GM23338 (cell line): ENCODE data around the gene MRPS34. TPM values are rescaled to one million over a fixed set of nuclear protein-coding genes. Genes with fewer than 3 reads are reported as not detected.

ENCODE experiments used
- ATAC-seq: fragments of 200-7000 bp; cut with Tn5 transposase; 3 replicates; pipeline ENCODE4 v1.9.1; 2020
- DNase-seq: peaks from one replicate; pipeline ENCODE4 v3.0.0-alpha.2; 2015; ENCODE audit warnings: low spot score
- H2AFZ ChIP-seq: fragments of 200-600 bp; sonication (generic); 2 replicates; pipeline ENCODE4 v1.8.0; 2016; ENCODE audit warnings: antibody characterized with exemption, mild to moderate bottlenecking, moderate library complexity
- H3F3A ChIP-seq: fragments of 200-600 bp; sonication (generic); replicated peaks from 2 replicates; pipeline ENCODE4 v1.8.0; 2017; ENCODE audit warnings: antibody characterized with exemption, mixed run types, low read depth
- H3K27ac ChIP-seq: fragments of 200-600 bp; sonication (generic); 2 replicates; pipeline ENCODE4 v1.6.1; 2016; ENCODE audit warnings: low read depth
- H3K27me3 ChIP-seq: fragments of 200-600 bp; sonication (generic); 2 replicates; pipeline ENCODE4 v1.8.0; 2016; ENCODE audit warnings: mild to moderate bottlenecking, mixed run types, moderate library complexity; ENCODE audit not compliant: insufficient read depth
- H3K36me3 ChIP-seq: fragments of 200-600 bp; sonication (generic); 2 replicates; pipeline ENCODE4 v1.8.0; 2016; ENCODE audit warnings: mild to moderate bottlenecking; ENCODE audit not compliant: insufficient read depth
- H3K4me1 ChIP-seq: fragments of 200-600 bp; sonication (generic); 2 replicates; pipeline ENCODE4 v1.8.0; 2016; ENCODE audit warnings: mild to moderate bottlenecking, moderate library complexity; ENCODE audit not compliant: insufficient read depth
- H3K4me2 ChIP-seq: fragments of 200-600 bp; sonication (generic); 2 replicates; pipeline ENCODE4 v1.7.1; 2017; ENCODE audit warnings: mixed run types
- H3K4me3 ChIP-seq: fragments of 200-600 bp; sonication (generic); 2 replicates; pipeline ENCODE4 v1.6.1; 2016; ENCODE audit warnings: mixed run types
- H3K79me2 ChIP-seq: fragments of 200-600 bp; sonication (generic); replicated peaks from 2 replicates; pipeline ENCODE4 v1.8.0; 2017; ENCODE audit warnings: mild to moderate bottlenecking; ENCODE audit not compliant: insufficient read depth
- H3K9me2 ChIP-seq: fragments of 200-600 bp; sonication (generic); 2 replicates; pipeline ENCODE4 v1.8.0; 2017; ENCODE audit not compliant: insufficient read depth
- H4K20me1 ChIP-seq: fragments of 200-600 bp; sonication (generic); replicated peaks from 2 replicates; pipeline ENCODE4 v1.8.0; 2017; ENCODE audit warnings: mild to moderate bottlenecking; ENCODE audit not compliant: insufficient read depth
- H3K27ac Mint-ChIP-seq: 2 replicates; pipeline ENCODE4 v1.8.0; 2020; ENCODE audit warnings: inconsistent platforms, mild to moderate bottlenecking, moderate library complexity, mixed read lengths
- H3K27me3 Mint-ChIP-seq: 3 replicates; pipeline ENCODE4 v1.8.0; 2022; ENCODE audit warnings: low read depth, mild to moderate bottlenecking, moderate library complexity, mixed read lengths, inconsistent platforms; ENCODE audit not compliant: insufficient read depth, poor library complexity
- H3K36me3 Mint-ChIP-seq: 3 replicates; pipeline ENCODE4 v1.8.0; 2021; ENCODE audit warnings: low read depth, mild to moderate bottlenecking, inconsistent platforms, moderate library complexity, mixed read lengths
- H3K4me1 Mint-ChIP-seq: 3 replicates; pipeline ENCODE4 v1.8.0; 2020; ENCODE audit warnings: mild to moderate bottlenecking, inconsistent platforms, mixed read lengths
- H3K4me3 Mint-ChIP-seq: 3 replicates; pipeline ENCODE4 v1.8.0; 2021; ENCODE audit warnings: moderate library complexity, mild to moderate bottlenecking, inconsistent platforms, mixed read lengths
- H3K9me3 Mint-ChIP-seq: 3 replicates; pipeline ENCODE4 v1.8.0; 2020; ENCODE audit warnings: moderate library complexity, mild to moderate bottlenecking, inconsistent platforms, mixed read lengths
- CREB1 ChIP-seq: fragments of 250-450 bp; sonication (Bioruptor Pico); IDR thresholded peaks from 2 replicates; pipeline ENCODE4 v1.5.0; 2020; ENCODE audit warnings: low read depth, mild to moderate bottlenecking, moderate library complexity
- EZH2 ChIP-seq: fragments of 200-600 bp; sonication (generic); IDR thresholded peaks from one replicate; pipeline ENCODE4 v1.8.0; 2017; ENCODE audit warnings: antibody characterized with exemption, mild to moderate bottlenecking, low read depth; ENCODE audit not compliant: unreplicated experiment
- EZH2phosphoT487 ChIP-seq: fragments of 200-600 bp; sonication (generic); IDR thresholded peaks from one replicate; pipeline ENCODE4 v1.8.1; 2018; ENCODE audit warnings: antibody characterized with exemption; ENCODE audit not compliant: unreplicated experiment
- JUNB ChIP-seq: IDR thresholded peaks from one replicate; pipeline ENCODE4 v1.6.1; 2016; ENCODE audit warnings: antibody characterized with exemption; ENCODE audit not compliant: unreplicated experiment
- NANOG ChIP-seq: IDR thresholded peaks from 2 replicates; pipeline ENCODE4 v1.6.1; 2016; ENCODE audit warnings: antibody characterized with exemption, borderline replicate concordance
- REST ChIP-seq: IDR thresholded peaks from one replicate; pipeline ENCODE4 v1.6.1; 2018; ENCODE audit warnings: antibody characterized with exemption; ENCODE audit not compliant: unreplicated experiment
- STAT1 ChIP-seq: IDR thresholded peaks from one replicate; pipeline ENCODE4 v1.6.1; 2016; ENCODE audit warnings: antibody characterized with exemption; ENCODE audit not compliant: unreplicated experiment
- ZNF114 ChIP-seq: fragments of 250-450 bp; sonication (Bioruptor Pico); IDR thresholded peaks from 2 replicates; pipeline ENCODE4 v1.5.0; 2020; ENCODE audit warnings: mild to moderate bottlenecking, moderate library complexity
- ZNF331 ChIP-seq: fragments of 250-450 bp; sonication (Bioruptor Pico); IDR thresholded peaks from 2 replicates; pipeline ENCODE4 v1.5.0; 2020; ENCODE audit warnings: low read depth, mild to moderate bottlenecking, moderate library complexity
- ZNF462 ChIP-seq: fragments of 250-450 bp; sonication (Bioruptor Pico); IDR thresholded peaks from 2 replicates; pipeline ENCODE4 v1.5.0; 2020; ENCODE audit warnings: mild to moderate bottlenecking, moderate library complexity
- polyA plus RNA-seq: library from polyadenylated mRNA; unstranded; fragments of >200 nt; fragmentation: Nextera tagmentation; extraction: Ambion mirVana; gene quantifications from 2 replicates; pipeline ENCODE4 v1.2.1, GENCODE V29; 2016
- total RNA-seq: library from RNA; depleted of rRNA; stranded (reverse); fragments of >200 nt; shearing (Covaris generic); gene quantifications from 2 replicates; pipeline ENCODE4 v1.2.3, GENCODE V29; 2014
- TF ChIP-seq, protein P1 (sequence below): IDR thresholded peaks from 2 replicates; pipeline ENCODE4 v1.6.1; 2016; ENCODE audit warnings: antibody characterized with exemption
- TF ChIP-seq, protein P2 (sequence below), 2 experiments: fragments of 200-600 bp in 1 of 2; sonication (generic) in 1 of 2; conservative IDR thresholded peaks; 2 replicates each; pipeline versions ENCODE4 v1.5.1 to v1.6.1; 2016 to 2017; ENCODE audit warnings: antibody characterized with exemption in 2 of 2, low read depth in 2 of 2, mild to moderate bottlenecking in 2 of 2, moderate library complexity in 1 of 2

MRPS34 gene
- total and polyA plus RNA-seq, 2 experiments from 2014 or later, result 248 to 391 TPM

- Histone ChIP-seq H3K4me1 (no peaks in the 10 kb centered on the region), H3K4me2 (no peak overlapping the region), H2AFZ (no peak overlapping the region), H3K79me2 (no peaks in the 10 kb centered on the region), H3K36me3 (no peaks in the 10 kb centered on the region), H3K4me3 (no peak overlapping the region), H3K9me2 (no peaks in the 10 kb centered on the region), H3F3A (peaks cover 18% of the 10 kb centered on the region), H3K27me3 (no peaks in the 10 kb centered on the region), H3K27ac (no peak overlapping the region), H4K20me1 (no peaks in the 10 kb centered on the region)
- no peak overlapping the region for H3K27ac Mint-ChIP-seq
- no peak overlapping the region for H3K4me3 Mint-ChIP-seq
- TF ChIP-seq CREB1 (CRISPR knock-in tag) (no peak), ZNF114 (CRISPR knock-in tag) (no peak), ZNF331 (CRISPR knock-in tag) (no peak), EZH2 (no peak), ZNF462 (CRISPR knock-in tag) (no peak), STAT1 (no peak), JUNB (no peak), NANOG (no peak), EZH2phosphoT487 (no peak), REST (no peak)
- TF ChIP-seq, protein P1, sequence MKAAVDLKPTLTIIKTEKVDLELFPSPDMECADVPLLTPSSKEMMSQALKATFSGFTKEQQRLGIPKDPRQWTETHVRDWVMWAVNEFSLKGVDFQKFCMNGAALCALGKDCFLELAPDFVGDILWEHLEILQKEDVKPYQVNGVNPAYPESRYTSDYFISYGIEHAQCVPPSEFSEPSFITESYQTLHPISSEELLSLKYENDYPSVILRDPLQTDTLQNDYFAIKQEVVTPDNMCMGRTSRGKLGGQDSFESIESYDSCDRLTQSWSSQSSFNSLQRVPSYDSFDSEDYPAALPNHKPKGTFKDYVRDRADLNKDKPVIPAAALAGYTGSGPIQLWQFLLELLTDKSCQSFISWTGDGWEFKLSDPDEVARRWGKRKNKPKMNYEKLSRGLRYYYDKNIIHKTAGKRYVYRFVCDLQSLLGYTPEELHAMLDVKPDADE, result no peak
- TF ChIP-seq, protein P2, sequence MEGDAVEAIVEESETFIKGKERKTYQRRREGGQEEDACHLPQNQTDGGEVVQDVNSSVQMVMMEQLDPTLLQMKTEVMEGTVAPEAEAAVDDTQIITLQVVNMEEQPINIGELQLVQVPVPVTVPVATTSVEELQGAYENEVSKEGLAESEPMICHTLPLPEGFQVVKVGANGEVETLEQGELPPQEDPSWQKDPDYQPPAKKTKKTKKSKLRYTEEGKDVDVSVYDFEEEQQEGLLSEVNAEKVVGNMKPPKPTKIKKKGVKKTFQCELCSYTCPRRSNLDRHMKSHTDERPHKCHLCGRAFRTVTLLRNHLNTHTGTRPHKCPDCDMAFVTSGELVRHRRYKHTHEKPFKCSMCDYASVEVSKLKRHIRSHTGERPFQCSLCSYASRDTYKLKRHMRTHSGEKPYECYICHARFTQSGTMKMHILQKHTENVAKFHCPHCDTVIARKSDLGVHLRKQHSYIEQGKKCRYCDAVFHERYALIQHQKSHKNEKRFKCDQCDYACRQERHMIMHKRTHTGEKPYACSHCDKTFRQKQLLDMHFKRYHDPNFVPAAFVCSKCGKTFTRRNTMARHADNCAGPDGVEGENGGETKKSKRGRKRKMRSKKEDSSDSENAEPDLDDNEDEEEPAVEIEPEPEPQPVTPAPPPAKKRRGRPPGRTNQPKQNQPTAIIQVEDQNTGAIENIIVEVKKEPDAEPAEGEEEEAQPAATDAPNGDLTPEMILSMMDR (conservative IDR thresholded peaks at IDR 0.05; ENCODE audit: low read depth in 2 of 2), result no peak
- H3K9me3 Mint-ChIP-seq, result peaks cover 3% of the 10 kb centered on the region; the same call in 1 of the 3 replicates
- DNase-seq (no peak), ATAC-seq (no peak)
- H3K27me3 Mint-ChIP-seq, result peaks cover 10% of the 10 kb centered on the region
- peaks cover 30% of the 10 kb centered on the region for H3K36me3 Mint-ChIP-seq
- no peaks in the 10 kb centered on the region for H3K4me1 Mint-ChIP-seq
These were observed 41.3 kb downstream of the MRPS34 start for GRCh38 chr16:1731603-1732002.
